ENCODE measurements around the gene NPPC. TPM values are rescaled to one million over a fixed set of nuclear protein-coding genes. Genes with fewer than 3 reads are reported as not detected.
"Not testable (repeated sequence)": the region's sequence is repeated elsewhere in the genome, so short reads cannot be mapped to it uniquely, and the experiment has no call there.

NPPC gene, protein sequence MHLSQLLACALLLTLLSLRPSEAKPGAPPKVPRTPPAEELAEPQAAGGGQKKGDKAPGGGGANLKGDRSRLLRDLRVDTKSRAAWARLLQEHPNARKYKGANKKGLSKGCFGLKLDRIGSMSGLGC
- total RNA-seq = 0.41 TPM

DNA sequence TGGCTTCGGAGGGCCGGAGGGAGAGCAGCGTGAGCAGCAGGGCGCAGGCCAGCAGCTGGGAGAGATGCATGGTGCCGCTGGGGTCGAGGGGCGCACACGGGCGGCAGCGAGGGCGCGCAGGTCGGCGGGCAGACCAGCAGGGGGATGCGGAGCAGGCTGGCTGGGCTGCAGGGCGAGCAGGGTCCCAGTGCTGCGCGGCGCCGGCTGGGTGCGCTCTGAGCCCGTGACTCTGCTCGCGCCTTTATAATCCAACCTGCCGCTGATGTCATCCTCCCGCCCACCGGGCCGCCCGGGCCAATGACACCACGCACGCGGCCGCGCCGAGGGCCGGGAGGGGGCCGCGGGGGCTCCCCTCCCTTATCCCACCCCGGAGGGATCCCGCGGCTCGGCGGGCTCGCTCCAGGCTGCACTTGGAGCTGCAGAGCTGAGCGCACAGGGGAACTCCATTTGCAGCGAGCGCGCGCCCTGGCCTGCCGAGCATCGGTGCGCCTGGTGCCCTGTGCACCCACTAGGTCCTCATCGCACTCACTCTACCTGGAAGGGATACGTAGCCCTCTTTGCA lies at the start of gene NPPC:
NPPC (minus strand) TSS at position 217 of the 562 bp plus-strand sequence; CDS start at position 70, 147 bp downstream.
- no peak for FAIRE-seq
- peak; percentile 77 to 82 for DNase-seq (ENCODE audit: low spot score in 2 of 2)

DNA sequence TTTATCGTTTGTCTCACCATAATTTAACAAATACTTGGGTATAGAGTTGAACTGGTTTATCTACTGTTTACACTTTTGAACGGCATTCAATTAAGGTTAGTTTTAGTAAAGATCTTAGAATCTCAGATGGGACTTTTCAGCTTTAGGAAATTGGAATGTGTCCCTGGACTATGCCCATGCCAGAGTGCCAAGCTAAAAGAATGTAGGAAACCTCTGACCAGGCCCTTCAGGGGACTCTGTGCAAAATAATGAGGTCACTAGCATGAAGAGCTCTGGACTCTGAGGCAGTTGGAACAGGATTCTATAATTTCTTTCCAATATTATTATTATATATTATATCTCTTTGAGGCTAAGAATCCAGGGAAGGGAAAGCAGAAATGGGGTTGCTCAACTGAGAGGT lies 48.8 kb upstream of the NPPC start:
- DNase-seq (ENCODE audit: low spot score in 2 of 2) (no peak), FAIRE-seq (no peak)

DNA sequence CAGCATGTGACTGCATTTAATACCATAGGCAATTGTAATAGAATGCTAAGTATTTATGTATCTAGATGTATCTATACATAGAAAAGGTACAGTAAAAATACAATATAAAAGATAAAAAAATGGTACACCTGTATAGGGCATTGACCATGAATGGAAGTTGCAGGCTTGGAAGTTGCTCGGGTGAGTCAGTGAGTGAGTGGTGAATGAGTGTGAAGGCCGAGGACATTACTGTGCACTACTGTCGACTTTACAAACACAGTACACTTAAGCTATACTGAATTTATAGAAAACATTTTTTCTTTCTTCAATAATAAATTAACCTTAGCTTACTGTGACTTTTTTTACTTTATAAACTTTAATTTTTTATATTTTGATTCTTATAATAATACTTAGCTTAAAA lies 44.3 kb upstream of the NPPC start:
- FAIRE-seq (peak; percentile 92), DNase-seq (ENCODE audit: low spot score in 2 of 2) (no peak)

DNA sequence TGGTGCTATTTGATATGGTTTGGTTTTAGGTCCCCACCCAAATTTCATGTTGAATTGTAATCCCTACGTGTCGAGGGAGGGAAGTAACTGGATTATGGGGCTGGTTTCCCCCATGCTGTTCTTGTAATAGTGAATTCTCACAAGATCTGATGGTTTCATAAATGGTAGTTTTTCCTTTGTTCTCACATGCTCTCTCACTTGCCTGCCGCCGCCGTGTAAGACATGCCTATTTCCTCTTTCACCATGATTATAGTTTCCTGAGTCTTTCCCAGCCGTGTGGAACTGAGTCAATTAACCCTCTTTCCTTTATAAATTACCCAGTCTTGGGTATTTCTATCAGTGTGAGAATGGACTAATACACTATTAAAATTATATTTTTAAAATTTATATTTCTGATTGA lies 42.6 kb upstream of the NPPC start:
- DNase-seq (ENCODE audit: low spot score in 2 of 2) = no peak
- no peak for FAIRE-seq

DNA sequence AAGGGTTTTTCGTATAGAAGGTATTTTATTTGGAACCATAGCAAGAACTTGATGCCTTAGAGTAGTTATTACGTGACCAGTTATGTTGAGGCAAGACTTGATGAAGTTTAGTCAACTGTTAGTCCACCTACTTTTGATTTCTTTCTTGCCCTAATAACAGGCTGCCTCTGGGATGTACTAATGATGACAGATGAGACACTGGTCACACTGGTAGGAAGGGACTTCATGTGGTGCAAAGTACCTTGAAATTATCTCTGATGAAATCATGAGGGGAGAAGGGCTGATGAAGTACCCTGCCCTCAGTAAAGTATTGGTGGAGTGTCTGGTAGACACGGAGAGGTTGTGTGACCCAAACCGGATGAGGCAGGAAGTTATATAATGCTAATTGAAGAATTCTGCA lies 40.7 kb upstream of the NPPC start:
- no peak for FAIRE-seq

DNA sequence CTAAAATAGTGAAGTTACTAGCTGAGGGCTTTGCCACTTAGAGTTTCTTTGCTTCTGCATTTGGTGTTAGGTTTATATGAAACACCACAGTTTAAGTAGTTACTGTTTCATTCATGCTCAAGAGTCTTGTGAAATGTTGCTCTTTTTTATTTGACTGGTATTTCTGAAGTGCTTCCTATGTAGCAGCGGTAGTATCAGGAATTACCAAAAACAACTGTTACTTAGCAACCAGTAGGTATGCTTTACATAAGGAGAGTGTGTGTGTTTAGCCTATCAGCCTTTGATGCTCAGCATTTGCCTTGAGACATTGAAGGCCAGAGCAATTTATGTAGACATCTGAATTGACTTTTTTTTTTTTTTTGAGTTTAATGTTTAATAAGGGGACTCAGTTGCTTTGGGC lies 38.9 kb upstream of the NPPC start:
- FAIRE-seq (no peak), DNase-seq (ENCODE audit: low spot score in 2 of 2) (no peak)

More for the DNA sequence above, 40.7 kb upstream of the NPPC start:
- DNase-seq (ENCODE audit: low spot score in 2 of 2) = no peak

DNA sequence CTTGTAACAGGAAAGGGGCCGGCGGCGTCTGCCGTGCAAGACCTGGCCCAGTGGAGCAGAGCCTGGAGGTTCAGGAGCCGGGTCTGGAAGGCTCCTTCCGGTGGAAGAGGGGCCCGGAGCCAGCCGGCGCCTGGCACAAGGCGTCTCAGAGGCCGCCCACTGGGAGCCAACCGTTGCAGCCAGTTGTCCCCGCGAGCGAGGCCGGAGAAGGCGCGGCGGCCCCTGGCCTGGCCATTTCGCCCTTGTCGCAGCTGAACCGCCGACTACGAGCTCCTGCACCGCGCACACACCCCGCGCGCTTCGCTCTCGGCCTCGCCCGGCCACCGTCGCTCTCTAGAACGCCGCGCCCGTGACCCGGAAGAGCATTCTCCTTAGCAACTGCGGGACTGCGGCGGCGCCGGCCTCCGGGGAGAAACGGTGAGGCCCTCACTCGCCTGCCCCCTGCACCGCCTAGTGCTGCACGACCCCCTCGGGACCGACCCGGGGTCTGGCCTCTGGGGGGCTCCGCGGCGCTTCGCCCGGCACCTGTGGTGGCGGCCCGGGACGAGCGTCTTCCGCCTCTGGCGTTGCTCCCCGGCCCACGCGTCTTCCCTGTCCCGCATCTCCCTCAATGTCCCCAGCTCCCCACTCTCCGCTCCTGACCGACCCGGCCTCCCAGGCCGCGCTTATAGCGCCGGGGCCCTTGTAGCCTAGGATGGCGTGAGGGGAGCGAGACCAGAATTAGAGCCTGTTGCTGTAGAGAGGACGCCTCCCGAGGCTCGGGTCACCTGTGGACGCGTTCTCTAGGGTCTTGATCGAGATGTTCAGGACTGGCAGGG lies 35.4 kb upstream of the NPPC start, which contains the start of gene DIS3L2:
DIS3L2 (plus strand) TSS at position 365 of the 818 bp plus-strand sequence. CDS start 53,215 bp downstream, outside the sequence.
- DNase-seq (ENCODE audit: low spot score in 2 of 2) = peak; percentile 86
- FAIRE-seq = no peak

DNA sequence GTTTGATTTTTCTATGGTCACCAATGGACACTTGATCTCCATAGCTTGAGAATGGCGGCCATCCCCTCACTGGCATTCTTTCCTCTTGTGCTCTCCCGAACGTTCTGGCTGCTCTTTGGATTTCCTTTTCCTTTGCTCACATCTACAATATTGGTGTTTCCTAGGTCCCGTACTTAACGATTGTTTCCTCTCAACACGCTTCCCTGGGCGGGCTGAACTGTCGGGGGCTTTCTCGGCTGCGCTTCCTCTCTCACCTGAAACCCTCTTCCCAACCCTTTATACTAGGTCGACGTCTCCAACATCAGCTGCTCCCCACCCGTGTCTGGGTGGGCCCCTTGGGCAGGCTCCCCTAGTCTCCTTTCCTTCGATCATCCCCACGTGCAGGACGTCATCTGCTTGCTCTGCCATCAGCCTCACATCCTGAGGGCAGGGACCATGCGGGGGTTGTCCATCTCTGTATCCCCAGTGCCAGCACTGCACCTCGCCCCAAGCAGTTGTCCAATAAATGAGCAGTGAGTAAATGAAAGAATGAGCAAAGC lies 34.7 kb upstream of the NPPC start:
- DNase-seq (ENCODE audit: low spot score in 2 of 2) (peak in 1 of 2 donors; percentile 17), FAIRE-seq (no peak)

DNA sequence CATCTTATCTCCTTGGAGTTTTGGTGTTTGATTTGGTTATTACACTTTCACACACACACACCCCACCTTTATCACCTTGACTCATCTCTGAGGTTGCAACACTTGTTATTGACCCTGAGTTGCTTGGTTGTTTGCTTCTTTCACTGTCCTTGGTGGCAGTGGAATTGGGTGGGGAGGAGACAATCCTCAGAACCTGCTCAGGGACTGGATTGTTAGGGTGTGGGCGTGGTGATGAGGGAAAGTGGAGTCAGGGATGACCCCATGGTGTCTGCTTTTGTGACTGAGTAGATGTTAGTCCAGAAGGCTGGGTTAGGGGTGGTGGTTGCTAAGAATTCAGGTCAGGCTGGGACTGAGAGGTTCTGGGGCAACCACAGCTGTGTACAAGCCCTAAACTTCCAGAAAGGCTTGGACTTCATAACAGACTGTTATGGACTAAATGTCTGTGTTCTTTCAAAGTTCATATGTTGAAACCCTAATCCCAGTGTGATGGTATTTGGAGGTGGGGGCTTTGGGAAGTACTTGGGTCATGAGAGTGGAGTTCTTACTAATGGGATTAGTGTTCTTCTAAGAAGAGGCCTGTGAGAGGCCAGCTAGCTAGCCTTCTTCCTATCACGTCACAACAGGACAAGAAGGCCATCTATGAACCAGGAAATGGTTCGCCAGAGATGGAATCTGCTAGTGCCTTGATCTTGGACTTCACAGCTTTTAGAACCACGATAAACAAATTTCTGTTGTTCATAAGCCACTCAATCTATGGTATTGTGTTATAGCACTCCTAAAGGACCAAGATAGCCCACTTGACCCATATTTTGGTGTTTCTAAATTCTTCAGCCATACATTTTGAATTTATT lies 31.9 kb upstream of the NPPC start:
- no peak for FAIRE-seq
- DNase-seq (ENCODE audit: low spot score in 2 of 2) = no peak

DNA sequence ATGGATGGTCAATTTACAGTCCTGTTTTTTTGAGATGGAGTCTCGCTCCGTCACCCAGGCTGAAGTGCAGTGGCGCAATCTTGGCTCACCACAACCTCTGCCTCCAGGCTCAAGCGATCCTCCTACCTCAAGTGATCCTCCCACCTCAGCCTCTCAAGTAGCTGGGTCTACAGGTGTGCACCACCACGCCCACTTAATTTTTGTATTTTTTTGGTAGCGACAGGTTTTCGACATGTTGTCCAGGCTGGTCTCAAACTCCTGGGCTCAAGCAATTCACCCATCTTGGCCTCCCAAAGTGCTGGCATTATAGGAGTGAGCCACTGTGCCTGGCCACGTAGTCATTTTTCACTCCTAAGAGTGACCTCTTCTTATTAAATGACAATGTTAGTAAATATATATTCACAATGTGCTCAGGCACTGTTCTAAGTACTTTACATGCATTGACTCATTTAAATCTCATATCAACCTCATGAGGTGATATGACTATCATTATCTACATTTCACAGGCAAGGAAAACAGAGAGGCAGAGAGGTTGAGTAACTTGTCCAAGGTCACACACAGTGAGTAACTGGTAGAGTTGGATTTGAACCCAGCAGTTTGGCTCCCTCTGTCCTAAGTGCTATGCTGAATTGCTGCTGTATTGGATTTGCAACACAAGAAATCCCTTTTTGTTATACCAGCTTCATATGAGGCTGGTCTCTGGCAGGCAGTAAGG lies 29.7 kb upstream of the NPPC start:
- DNase-seq (ENCODE audit: low spot score in 2 of 2) = no peak
- no peak for FAIRE-seq

DNA sequence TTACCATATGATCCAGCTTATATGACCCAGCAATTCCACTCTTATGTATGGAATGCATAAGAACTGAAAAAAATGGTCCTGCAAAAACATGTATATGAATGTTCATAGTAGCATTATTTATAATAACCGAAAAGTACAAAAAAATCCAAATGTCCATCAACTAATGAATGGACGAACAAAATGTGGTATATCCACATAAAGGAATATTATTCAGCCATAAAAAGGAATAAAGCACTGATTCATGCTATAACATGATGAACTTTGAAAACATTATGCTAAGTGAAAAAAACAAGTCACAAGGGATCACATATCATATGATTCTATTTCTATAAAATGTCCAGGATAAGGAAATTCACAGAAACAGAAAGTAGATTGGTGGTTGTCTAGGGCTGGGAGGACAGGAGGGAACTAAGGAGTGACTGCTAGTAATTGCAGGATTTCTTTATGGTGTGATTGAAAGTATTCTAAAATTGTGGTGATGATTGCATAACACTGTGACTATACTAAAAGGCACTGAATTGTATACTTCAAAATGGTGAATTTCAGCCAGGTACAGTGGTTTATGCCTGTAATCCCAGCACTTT lies 25.3 kb upstream of the NPPC start:
- DNase-seq (ENCODE audit: low spot score in 2 of 2) (no peak), FAIRE-seq (no peak)

DNA sequence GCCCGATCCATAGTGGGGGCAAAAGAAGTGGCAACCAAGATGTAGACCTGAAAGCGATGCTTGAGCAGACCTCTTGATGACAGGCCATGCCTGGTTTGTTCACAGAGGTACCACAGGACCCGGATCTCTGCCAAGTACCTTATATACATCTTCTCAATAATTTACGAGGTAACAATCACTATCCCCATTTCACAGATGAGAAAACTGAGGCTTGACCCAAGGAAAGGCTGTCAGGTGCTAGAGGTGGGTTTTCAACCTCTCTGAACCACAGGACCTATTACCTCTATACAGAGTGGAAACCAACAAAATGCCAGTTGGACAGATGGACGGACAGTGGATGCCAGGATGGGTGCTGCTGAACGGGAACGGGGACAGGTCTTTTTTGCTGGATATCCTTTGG lies 21.5 kb upstream of the NPPC start:
- DNase-seq (ENCODE audit: low spot score in 2 of 2) (no peak), FAIRE-seq (no peak)

DNA sequence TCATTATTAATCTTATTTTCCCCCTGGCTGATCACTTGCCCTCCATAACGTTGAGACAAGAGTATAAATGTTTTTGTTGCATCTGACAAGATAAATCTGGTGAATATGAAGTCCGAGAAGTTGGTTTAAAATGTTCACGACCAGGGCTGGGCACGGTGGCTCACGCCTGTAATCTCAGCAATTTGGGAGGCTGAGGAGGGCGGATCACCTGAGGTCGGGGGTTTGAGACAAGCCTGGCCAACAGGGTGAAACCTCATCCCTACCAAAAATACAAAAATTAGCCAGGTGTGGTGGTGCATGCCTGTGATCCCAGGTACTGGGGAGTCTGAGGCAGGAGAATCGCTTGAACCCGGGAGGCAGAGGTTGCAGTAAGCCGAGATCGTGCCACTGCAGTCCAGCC lies 20.9 kb upstream of the NPPC start:
- not testable (repeated sequence) for DNase-seq (ENCODE audit: low spot score in 2 of 2); FAIRE-seq

DNA sequence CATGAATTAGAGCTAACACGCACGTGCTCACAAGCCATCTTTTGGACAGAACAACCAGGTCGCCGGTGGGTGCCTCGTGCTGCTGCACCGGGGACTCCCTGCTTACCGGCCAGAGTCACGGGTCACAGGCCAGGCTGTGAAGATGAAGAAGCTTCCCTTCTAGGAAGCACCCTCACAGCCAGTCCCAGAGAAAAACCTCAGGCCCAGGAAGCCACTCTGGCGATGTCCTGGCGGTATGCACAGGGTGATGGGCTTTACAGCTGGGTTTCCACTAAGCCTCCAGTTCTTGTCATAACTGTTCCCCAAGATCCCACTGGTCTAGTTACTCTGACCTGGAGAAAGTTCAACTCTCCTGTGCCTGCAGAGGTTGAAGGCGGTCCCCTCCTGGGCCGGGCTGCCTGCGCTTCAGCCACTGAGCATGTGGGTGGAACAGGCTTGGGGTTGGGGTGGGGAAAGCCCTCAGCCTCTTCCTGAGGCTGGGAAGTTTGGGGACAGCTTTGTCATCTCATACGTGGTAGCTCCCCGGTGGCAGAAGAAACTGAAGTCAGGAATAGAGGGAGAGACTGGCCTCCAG lies 20.1 kb upstream of the NPPC start:
- FAIRE-seq (no peak), DNase-seq (ENCODE audit: low spot score in 2 of 2) (no peak)

DNA sequence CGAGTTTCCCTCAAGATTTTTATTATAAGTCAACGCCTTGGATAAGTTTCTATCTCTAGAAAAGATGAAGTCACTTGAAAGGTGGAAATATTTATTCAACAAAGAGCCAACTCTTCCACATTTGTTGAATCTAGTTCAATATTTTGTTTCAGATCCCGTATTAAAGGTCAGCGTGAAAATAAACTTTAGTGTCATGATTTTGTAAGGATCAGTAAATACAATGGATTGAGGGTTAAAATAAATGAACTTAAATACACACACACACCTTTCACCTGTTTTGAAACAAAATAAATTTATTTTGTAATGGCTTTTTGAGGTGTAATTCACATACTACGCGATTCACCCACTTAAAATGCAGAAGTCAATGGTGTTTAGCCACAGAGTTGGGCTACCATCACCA lies 16.0 kb upstream of the NPPC start:
- DNase-seq (ENCODE audit: low spot score in 2 of 2) (no peak), FAIRE-seq (no peak)

DNA sequence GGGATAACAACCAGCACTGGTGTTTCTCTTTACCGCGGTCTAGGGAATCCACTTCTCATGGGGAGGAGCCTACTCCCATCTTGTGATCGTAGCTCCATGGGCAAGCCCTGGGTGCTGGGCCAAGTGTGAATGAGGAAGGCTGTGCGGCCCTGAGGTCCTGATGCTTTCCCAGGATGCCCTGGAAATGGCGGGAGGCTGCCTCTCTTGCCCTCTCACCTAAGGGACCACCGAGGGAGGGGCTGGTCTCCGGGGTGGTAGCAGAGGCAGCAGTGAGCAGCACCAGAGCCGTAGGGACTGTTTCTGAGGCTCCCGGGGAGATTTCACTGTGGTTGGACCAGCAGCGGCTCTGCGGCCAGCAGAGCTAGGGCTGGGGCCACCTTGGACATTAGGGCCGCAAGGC lies 15.5 kb upstream of the NPPC start:
- no peak for FAIRE-seq
- no peak for DNase-seq (ENCODE audit: low spot score in 2 of 2)

DNA sequence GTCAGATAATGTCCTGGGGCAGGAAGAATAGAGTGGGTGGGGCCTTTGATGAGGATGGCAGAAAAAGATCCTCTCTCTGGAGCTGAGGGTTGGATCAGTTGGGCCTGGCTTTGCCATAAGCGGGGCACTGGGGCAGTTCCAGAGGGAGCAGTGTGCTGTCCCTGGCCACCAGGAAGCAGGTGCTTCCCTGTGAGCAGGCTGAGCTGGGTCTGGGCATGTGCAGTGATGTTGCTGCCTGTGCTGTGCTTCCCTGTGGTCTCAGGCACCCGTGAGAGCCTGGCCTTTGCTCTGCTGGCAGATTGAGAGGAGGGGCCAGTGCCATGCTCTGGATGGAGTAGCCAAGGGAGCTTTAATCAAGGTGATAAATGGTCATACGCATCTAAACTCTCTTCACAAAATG lies 14.6 kb upstream of the NPPC start:
- FAIRE-seq (no peak), DNase-seq (ENCODE audit: low spot score in 2 of 2) (no peak)

DNA sequence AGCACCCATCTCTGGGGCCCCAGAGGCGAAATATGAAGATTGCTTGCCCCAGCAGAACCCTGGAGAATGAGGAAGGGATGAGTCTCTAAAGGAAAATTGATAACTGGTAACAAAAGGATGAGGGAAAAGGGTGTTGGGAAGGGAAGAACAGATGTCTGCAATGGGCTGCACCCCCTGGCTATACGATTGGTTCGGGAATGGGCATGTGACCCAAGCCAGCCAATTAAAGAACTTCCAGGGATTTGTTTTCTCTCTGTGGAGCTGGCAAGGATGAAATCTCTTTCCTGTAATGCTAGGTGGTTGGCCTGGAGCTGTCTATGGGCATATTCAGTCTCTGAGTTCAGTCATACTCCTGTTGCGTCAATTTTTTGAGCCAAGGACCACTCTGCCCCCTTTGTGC lies 12.8 kb upstream of the NPPC start:
- DNase-seq (ENCODE audit: low spot score in 2 of 2) (no peak), FAIRE-seq (no peak)

DNA sequence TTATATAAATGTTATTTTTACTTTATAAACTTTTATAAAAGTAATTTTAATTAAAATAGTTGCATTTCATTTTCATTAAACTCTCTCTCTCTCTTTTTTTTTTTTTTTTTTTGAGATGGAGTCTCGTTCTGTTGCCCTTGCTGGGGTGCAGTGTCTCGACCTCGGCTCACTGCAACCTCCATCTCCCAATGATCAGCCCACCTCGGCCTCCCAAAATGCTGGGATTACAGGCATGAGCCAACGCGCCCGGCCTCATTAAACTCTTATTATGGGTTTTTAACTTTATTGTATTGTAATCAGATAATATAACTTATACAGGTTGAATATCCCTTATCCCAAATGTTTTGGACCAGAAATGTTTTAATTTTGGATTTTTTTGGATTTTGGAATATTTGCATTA lies 10.9 kb upstream of the NPPC start:
- DNase-seq (ENCODE audit: low spot score in 2 of 2) (no peak), FAIRE-seq (no peak)
